Cardiac fibroblast (primary cell): Measurements from ENCODE around the gene LARP1B.
A peak's percentile ranks its signal among the peaks of the same experiment; 100 is the strongest.
"Not testable (repeated sequence)": the region's sequence is repeated elsewhere in the genome, so short reads cannot be mapped to it uniquely, and the experiment has no call there.

Source experiments
- DNase-seq, 2 donors: peaks; one replicate each; pipeline versions ENCODE4 v3.0.0 to v3.0.0-alpha.2; 2010; ENCODE audit warnings: low read depth in 2 of 2
- H3K4me3 ChIP-seq, 2 donors: replicated peaks in 1 of 2; 1 replicate in 1 of 2; 2 replicates in 1 of 2; pipeline ENCODE4 v1.5.1; 2011; ENCODE audit warnings: low read depth in 2 of 2, low read length in 2 of 2, mild to moderate bottlenecking in 2 of 2, moderate library complexity in 1 of 2
- TF ChIP-seq, protein P1 (sequence below): IDR thresholded peaks from one replicate; pipeline ENCODE4 v1.5.1; 2011; ENCODE audit warnings: low read depth, mild to moderate bottlenecking, low read length, inconsistent platforms

Gene LARP1B

DNA sequence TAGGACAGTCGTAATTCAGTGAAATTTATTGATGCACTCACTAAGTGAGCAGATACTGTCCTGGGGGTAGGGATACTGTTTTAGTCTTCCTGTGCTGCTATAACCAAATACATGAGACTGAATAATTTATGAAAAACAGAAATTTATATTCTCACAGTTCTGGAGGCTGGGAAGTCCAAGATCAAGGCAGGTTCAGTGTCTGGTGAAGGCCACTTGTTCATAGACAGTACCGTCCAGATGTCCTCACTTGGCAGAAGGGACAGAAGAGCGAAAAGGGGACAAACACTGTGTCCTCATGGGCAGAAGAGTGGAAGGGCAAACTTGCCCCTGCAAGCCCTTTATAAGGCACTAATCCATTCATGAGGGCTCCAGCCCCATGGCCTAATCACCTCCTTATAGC, 180.9 kb downstream of the LARP1B start:
- no peak overlapping the region for H3K4me3 ChIP-seq
- no peak for DNase-seq
- TF ChIP-seq, protein P1, sequence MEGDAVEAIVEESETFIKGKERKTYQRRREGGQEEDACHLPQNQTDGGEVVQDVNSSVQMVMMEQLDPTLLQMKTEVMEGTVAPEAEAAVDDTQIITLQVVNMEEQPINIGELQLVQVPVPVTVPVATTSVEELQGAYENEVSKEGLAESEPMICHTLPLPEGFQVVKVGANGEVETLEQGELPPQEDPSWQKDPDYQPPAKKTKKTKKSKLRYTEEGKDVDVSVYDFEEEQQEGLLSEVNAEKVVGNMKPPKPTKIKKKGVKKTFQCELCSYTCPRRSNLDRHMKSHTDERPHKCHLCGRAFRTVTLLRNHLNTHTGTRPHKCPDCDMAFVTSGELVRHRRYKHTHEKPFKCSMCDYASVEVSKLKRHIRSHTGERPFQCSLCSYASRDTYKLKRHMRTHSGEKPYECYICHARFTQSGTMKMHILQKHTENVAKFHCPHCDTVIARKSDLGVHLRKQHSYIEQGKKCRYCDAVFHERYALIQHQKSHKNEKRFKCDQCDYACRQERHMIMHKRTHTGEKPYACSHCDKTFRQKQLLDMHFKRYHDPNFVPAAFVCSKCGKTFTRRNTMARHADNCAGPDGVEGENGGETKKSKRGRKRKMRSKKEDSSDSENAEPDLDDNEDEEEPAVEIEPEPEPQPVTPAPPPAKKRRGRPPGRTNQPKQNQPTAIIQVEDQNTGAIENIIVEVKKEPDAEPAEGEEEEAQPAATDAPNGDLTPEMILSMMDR = no peak

DNA sequence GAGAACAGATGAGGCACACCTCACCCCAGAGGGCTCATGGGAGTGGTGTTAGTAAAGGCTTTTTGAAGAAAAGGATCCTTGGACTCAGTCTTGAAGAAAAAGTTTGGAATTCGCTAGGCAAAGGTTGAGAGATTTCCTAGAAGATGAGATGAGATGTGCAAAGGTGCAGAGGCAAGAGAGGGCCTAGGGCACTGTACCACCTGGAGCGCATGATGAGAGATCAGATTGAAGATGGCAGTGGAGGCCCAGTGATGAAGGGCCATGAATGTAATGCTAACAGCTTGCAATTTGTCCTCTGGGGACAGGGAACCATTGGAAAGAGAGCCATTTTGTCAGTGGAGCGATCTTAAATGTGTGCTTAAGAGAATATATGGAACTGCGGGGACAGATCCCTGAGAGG, 181.5 kb downstream of the LARP1B start:
- no peak overlapping the region for H3K4me3 ChIP-seq
- no peak for DNase-seq
- TF ChIP-seq, protein P1 = no peak

DNA sequence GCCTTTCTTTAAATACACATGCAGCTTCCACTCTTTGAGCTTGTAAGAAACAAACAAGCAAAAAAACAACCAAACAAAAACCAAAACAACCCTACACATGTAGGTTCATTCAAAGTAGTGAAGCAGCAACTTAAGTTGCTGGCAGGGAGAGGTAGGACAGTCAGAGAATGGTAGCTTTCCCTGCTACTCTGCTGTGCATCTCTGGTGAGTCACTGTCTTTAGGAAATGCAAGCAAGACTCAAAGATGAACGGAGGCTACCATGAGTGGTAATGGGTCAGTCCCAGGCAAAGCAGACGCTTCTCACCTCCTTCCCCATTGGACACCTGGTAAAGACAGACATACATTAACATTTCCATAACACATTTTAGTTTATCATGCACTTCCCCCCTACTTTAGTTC, 183.3 kb downstream of the LARP1B start:
- H3K4me3 ChIP-seq = no peak overlapping the region
- peak in 1 of 2 donors; percentile 63 for DNase-seq
- TF ChIP-seq, protein P1 = no peak

DNA sequence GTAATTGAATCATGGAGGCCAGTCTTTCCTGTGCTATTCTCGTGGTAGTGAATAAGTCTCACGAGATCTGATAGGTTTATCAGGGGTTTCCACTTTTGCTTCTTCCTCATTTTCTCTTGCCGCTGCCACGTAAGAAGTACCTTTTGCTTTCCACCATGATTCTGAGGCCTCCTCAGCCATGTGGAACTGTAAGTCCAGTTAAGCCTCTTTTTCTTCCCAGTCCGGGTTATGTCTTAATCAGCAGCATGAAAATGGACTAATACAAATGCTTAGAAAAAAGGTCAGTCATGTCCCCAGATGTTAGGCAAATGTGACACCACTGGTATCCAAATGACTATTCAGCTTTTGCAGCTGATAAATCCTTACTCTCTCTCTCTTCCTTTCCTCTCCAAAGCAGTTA, 184.3 kb downstream of the LARP1B start:
- not testable (repeated sequence) for H3K4me3 ChIP-seq, DNase-seq

DNA sequence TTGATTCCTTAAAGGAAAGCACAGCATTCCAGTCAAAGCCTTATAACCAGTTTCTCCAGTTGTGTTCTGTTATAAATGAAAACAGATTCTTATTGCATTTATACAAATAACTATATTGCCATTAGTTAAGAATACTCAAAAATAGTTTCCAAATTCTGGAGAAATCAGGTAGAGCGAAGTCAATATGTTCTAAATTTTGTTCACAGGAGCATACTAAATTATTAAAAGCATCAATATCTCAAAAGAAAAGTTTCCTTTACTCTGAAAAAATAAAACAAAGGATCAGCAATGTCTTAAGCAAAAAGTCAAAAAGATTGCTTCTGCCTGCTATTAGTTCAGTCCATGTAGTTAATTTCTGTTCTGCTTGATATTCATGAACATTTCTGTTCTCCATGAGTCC, 186.8 kb downstream of the LARP1B start:
- TF ChIP-seq, protein P1 = no peak
- H3K4me3 ChIP-seq = no peak overlapping the region
- DNase-seq = no peak

DNA sequence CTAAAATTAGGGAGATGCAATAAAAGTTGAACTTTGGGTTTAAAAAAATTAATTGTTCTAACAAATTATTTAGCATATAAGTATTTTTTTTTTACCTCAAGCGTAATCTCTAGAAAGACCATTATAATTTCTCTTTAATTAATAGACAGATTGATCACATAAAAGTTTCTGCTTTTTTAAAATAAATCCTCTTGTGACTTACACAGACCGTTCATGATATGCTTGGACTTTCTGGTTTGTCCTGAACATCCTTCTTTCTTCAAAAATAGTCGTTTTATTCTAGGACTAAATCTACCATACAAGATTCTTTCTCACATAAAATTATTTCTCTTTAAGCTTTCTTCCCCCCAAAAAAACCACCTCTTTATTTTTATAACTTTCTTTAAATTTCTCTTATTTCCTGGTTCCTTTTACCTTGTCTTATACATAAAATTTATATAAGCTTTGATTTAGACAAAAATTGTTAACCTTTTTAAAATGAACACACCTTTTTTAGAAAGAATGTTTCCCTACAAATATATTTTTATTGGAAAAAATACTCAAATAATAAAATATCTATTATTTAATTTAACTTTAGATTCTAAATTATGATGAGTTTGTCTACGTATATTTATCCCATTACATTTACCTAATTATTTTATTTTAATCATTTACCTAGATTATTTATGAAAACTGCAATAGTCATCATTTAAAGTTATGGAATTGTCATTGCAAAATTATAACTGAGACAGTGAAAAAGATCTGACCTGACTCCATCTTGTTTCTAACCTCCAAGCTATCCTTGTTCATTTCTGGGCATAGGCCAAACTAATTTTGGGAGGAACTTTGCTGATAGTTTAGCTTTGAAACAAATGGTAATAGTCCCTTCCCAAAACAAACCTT, 188.9 kb downstream of the LARP1B start:
- TF ChIP-seq, protein P1 = no peak
- H3K4me3 ChIP-seq = no peak overlapping the region
- DNase-seq = peak in 1 of 2 donors; percentile 20

DNA sequence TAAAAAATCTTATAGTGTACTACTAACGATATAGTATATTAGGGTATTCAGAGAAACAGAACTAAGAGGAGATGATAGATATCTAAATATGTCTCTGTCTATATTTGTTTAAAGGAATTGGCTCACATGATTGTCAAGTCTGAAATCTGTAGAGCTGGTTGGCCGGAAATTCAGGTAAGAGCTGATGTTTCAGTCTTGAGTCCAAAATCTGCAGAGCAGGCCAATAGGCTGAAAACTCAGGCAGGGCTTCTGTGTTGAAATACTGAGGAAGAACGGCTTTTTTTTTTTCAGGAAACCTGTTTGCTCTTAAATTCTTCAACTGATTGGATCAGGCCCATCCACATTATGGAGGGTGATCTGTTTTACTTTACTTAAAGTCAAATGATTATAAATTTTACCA, 194.8 kb downstream of the LARP1B start:
- DNase-seq = no peak
- no peak overlapping the region for H3K4me3 ChIP-seq
- TF ChIP-seq, protein P1 = no peak
